Muscle of back (tissue), 11 donors: ENCODE results near the gene FZD2. TPM values are rescaled to one million over a fixed set of nuclear protein-coding genes. Genes with fewer than 3 reads are reported as not detected.
"Not testable (repeated sequence)": the region's sequence is repeated elsewhere in the genome, so short reads cannot be mapped to it uniquely, and the experiment has no call there.

Source experiments
- DNase-seq, 3 donors: peaks; one replicate each; pipeline versions ENCODE4 v3.0.0 to v3.0.0-alpha.2; 2013
- polyA plus RNA-seq, 10 donors: library from polyadenylated mRNA; unstranded; fragments of 120-200 nt; gene quantifications; one replicate each; pipeline ENCODE4 v1.2.1, GENCODE V29; 2013; ENCODE audit not compliant: insufficient read length in 10 of 10

Gene FZD2
- polyA plus RNA-seq, 10 donors: 11.6 to 27.2 (median 15.9) TPM

GRCh38 chr17:44568945-44569858 lies 11.9 kb downstream of the FZD2 start:
- DNase-seq: peak in 1 of 3 donors; percentile 68

- DNase-seq: peak in 1 of 3 donors; percentile 65
These were observed 15.5 kb downstream of the FZD2 start for GRCh38 chr17:44572801-44573200.

GRCh38 chr17:44575403-44575802 lies 18.1 kb downstream of the FZD2 start:
- DNase-seq: no peak

GRCh38 chr17:44578947-44579346 lies 21.7 kb downstream of the FZD2 start:
- no peak for DNase-seq

DNA sequence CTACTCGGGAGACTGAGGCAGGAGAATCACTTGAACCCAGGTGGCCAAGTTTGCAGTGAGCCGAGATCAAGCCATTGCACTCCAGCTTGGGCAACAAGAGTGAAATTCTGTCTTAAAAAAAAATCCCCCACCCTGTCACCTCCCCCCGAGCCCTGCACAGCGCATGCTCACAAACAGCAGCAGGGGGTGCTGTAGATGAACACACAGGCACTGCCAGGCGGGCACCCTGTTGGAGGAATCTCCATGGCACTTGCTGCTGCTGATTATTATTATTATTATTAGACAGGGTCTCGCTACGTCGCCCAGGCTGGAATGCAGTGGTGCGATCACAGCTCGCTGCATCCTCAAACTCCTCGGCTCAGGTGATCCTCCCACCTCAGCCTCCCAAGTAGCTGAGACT lies 24.6 kb downstream of the FZD2 start:
- no peak for DNase-seq

DNA sequence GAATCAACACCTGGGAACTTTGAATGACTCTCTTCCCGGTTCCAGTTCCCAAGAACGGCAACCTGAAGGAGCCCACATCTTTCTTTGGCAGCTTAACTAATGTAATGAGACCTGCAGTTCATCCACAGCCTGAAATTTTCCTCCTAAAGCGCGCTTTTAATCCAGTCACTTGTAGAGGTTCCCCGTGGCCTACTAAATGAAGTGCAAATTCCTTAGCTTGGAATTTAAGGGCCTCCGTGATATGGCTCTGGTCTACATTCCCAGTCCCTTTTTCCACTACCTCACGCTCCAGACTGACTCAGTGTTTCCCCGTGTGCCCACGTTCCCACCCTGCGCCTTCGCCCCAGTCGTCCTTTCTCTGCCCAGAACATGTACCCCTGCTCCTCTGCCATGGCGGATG lies 27.2 kb downstream of the FZD2 start:
- DNase-seq: no peak

DNA sequence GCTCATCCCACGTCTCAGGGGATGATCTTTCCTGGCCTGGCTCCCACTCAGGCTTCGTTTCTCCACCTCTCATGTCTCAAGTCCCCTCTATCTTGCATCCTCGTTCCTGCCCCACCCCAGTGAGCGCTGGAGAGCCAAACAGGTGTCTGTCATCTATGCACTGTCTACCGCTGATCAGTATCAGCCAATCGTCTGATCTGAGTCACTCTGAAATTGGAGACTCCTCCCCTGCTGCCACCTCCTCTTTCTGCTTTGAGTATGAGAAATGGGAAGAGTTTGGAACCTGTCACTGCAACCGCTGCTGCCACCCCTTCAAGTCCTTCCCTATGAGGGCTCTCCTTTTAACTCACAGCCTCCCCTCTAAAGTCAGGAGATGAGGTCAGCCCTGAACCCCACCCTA lies 28.0 kb downstream of the FZD2 start:
- no peak for DNase-seq

DNA sequence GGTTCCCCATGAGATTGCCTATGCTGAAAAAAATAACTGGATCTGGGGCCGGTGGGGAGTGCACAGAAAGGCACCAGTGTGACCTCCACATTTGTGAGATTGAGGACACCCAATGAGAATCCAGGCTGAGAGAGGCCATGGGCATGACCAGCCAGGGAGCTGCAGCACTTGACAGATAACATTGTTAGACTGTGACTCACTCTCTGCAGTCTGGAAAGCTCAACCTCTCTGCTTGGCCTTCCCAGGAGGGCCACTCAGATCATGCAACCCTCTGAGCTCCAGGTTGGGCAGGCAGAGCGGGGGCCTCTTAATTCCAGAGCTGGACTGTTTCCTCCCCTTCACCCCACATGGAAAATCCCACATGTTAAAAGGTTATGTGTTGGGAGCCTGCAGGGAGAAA lies 30.1 kb downstream of the FZD2 start:
- DNase-seq: peak in 1 of 3 donors; percentile 88

DNA sequence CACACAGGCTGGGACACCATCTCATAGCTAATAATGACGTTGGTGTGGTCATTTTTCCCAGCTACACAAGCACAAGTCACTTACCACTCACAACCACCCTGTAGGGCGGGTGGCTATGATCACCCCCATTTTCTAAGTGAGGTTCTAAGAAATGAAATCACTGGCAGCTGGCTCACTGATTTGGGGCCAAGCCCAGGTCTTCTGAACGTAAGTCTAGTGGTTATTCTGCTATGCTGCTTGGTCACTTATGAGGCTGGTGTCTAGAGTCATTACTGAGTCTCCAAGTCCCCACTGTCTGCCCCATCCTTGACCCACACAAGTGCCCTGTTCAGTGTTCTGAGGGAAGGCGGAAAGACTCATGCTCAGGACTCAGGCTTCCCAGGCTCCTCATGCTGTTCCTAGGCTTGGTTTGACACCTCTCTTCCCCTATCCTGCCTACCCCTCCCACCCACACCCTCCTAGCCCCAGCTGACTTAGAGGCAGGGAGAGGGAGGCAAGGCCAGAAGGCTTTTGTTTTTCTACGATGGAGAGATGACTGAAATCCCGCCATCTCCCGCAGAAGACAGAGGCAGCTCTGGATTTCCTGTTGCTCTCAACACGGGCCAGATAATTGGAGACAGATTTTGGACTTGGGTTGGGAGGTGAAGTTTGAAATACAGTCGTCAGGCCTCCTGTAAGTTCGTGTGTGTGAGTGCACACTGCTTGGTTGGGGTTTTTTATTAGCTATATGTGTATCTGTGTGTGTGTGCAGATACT lies 32.2 kb downstream of the FZD2 start:
- peak in 1 of 3 donors; percentile 44 for DNase-seq

GRCh38 chr17:44590072-44590462 lies 32.8 kb downstream of the FZD2 start:
- not testable (repeated sequence) for DNase-seq

DNA sequence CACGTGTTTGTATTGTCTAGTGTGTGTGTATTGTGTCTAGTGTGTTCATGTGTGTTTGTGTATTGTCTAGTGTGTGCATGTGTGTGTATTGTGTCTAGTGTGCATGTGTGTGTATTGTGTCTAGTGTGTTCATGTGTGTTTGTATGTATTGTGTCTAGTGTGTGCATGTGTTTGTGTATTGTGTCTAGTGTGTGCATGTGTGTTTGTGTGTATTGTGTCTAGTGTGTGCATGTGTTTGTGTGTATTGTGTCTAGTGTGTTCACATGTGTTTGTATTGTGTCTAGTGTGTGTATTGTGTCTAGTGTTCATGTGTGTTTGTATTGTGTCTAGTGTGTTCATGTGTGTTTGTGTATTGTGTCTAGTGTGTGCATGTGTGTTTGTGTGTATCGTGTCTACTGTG lies 33.5 kb downstream of the FZD2 start:
- not testable (repeated sequence) for DNase-seq

GRCh38 chr17:44591206-44591605 lies 33.9 kb downstream of the FZD2 start:
- DNase-seq: no peak

DNA sequence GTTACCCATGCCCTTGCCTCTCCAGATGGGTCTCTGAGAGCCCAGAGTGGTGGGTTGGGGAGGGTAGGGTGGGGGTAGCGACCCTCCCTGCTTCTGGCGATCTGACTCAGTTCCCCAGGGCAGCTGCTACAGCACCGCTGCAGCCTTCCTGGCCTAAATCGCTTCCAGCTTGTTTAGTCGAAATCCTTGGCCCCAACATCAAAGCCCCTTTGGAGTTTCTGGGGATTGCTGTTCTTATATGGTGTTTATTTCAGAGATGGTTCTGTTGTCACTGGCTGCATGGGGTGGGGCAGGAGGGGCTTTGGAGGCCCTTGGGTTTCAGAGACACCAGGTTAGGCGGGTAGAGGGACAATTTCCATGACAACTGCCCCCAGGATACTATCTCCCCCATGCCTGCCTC lies 35.9 kb downstream of the FZD2 start:
- peak in 1 of 3 donors; percentile 63 for DNase-seq

GRCh38 chr17:44595216-44595775 lies 38.0 kb downstream of the FZD2 start:
- no peak for DNase-seq

DNA sequence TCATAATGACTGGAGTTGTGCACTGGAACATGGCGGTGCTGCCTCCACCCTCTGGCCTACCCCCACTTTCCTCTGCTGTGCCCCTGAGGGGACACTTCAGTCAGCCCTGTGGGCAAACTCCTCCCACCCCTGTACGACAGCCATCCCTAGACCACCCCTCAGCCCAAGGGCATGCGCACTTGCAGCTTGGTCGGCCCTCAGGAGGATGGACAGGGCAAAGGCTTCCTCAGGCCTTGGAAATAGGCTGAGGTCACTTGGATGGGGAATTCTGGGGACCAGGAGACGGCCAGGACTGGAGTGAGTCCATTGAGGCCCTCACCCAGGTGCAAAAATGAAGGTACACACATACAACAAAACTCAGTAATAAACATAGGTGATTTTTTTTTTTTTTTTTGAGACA lies 41.0 kb downstream of the FZD2 start:
- no peak for DNase-seq

DNA sequence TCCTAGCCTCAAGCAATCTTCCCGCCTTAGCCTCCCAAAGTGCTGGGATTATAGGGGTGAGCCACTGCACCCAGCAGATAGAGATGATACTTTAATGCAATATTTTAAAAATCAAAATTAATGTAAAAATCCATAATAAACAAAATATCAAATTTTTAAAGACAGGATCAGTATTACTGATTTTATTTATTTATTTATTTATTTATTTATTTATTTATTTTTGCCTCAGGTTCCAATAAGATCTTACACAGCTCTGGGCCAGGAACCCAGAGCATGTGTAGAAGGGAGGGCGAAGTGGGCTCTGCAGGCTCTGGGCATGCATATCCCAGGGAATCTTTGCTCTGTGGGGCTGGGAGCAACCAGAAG lies 41.6 kb downstream of the FZD2 start:
- no peak for DNase-seq

- DNase-seq: peak in 2 of 3 donors; percentile 65 to 86
These were observed 42.3 kb downstream of the FZD2 start for GRCh38 chr17:44599298-44600175.

DNA sequence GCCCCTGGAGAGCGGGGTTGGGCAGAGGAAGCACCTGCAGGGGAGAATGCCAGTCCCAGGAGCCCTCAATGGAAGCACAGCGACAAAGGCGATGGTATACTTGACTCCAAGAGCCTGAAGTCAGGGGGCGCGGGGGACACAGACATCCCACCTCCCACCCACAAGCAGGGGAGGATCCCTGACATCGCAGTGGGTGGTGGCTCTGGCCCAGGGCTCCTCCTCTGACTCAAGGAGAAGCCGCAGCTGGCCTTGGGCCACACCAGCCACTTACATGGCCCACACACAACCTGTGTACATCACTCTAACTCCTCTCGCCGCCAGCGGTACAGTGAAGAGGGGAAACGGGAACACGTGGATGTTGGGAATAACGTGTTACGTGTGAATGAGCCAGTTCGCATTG lies 44.3 kb downstream of the FZD2 start:
- no peak for DNase-seq

- DNase-seq: no peak
These were observed 44.7 kb downstream of the FZD2 start for GRCh38 chr17:44601973-44602372.

- DNase-seq: no peak
These were observed 45.1 kb downstream of the FZD2 start for GRCh38 chr17:44602390-44602789.

GRCh38 chr17:44602970-44603369 lies 45.7 kb downstream of the FZD2 start:
- DNase-seq: no peak
